EH (cell line): Measurements from ENCODE around the gene RYR3.

Experiments
- DNase-seq: peaks from one replicate; pipeline ENCODE4 v3.0.0-alpha.2; 2015; ENCODE audit warnings: low read depth

RYR3 gene

DNA sequence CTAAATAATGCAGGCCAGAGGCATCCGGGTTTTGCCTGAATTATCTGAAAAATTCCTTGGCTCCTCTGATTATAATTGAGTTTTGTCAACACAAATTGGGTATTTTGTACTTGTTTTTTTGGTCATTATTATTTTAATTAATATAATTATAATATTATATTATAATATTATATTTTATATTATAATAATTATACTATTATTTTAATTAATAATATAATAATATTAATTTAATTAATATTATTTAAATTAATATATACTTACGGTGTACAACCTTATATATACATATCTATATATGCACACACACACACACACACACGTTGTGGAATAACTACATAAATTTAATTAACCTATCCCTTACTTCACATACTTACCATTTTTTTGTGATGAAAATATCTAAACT is 73.5 kb downstream of the RYR3 start:
- no peak for DNase-seq

DNA sequence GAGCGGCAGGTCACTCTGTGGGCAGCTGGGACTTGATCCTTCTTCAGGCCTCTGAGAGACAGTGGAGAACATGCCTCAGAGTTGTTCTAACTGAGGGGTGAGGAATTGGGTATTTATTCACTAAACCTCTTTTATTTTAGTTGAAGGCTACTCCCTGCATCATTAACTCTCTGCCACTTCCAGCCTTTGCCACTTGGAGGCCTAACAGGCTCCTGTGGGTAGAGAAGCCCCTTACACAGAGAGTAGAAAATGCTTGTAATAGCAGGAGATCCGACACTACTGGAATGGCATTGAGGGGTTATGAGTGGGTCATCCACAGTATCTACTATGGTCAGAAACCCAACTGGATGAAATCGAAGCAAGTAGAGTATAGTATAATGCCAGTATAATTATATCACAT is 81.7 kb downstream of the RYR3 start:
- no peak for DNase-seq

DNA sequence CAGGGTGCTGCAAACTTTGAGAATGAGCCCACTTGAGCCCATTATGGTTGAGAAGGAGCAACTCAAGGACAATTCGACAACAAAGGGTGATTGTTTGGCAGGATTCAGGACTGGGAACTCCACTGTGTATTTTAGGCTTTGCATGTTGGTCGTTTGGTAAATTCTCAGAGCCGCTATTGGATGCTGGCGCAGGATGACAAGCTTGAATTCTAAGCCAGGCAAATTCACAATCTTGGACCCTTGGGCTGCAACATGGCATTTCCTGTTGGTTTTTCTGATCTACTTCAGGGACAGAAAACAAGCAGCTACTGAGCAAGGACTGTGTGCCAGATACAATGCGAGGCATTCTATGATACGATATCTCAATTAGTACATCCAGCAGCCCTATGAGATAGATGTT is 82.8 kb downstream of the RYR3 start:
- no peak for DNase-seq

DNA sequence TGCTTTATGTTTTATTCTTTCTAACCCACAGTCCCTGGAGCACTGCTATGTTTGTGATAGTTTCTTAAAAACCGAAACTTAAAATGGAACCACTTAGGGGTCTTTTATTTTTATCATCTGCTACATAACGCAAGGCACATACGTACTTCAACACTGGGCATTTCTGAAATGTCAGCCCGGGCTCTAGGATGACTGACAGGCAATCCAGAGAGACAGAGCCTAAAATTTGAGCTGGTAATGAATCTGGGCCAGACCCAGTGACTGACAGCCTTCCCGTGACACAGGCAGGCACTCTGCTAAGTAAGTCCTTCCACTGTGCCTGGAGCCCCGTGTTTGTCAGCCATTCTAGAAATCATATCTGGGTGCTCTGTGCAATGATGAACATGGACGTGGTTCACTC is 84.6 kb downstream of the RYR3 start:
- no peak for DNase-seq

DNA sequence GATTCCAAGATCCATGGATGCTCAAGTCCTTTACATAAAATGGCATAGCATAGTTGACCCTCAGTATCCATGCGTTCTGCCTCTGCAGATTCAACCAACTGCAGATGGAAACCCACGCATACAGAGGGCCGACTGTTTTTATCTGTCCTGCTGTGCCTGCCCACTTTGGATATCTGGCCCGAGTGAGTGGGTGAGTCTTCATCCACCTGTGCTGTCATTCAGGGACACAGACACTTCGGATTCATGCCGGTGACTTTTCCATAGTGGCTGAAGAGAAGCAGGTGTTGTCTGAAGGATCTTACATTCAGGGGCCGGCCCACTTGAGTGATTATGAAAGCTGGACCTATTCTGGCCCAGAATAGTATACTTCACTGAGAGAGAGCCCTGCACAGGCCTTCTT is 85.1 kb downstream of the RYR3 start:
- DNase-seq = no peak

DNA sequence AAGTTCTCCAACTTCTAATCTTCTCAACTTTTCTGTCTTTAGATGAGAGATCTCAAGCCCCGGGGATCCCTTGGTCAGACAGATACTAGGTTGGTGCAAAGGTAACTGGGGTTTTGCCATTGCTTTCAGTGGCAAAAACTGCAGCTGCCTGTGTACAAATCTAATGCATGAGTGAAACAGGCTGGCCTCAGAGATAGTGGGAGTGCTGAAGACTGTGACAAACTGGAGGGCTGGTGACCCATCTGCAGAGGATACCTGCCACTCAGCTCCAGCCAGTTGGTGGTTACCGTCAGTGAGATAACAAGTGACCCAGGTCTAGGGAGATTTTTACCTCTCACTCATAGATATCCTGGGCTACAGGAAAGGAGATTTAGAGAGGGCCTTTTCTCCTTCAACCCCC is 85.7 kb downstream of the RYR3 start:
- no peak for DNase-seq

DNA sequence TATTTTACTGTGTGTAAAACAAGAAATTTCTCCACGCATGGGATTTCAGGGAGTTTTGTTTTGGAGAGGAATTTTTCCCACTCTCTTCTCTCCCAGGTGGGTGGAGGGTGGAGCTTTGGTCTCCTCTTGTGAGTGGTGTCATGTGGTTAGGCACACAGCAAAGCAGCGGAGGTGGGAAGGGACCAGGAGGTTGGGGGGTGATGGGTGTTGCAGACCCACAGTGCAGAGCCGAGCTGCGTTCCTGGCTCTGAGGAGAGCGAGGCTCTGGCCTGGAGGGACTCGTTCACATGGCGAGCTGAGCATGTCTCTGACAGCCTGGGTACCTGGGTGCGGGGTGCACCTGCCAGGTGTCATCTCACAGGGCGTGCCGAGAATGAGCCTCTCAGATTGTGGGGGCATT is 87.8 kb downstream of the RYR3 start:
- no peak for DNase-seq

DNA sequence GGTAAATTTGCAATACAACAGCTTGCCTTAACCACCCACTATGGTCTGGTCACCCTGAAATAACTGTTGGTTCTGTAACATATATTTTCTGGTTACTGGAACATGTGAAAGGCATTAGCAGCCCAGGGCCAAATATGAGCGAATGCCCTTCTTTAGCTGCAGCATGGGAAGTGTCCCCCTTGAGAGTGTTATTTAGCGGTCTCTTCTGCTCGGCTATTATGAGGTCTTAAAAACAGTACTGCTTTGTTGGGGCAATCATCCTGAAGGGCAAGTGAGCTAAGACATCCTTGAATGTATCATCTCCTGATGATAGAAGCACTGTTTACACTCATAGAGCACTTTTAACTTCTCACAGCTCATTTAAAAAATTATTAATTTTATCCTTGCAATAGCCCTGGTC is 90.2 kb downstream of the RYR3 start:
- no peak for DNase-seq

DNA sequence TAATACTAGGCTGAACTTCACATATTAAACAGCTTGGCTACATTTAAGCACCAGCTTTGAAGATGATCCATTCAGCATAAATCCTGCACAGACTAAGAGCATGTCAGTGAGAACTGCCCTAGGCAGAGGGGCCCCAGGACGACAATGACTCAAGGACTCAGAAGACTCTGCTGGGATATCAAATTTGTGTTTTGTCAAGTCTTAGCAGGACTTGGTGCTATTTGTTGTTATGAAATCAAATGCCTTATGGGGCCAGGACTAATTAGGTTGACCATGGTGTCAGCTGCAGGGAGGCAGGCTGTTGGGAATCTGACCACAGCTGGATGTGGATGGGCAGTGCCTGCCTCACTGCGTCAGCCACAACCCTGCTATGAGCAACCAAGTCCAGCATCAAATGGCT is 91.8 kb downstream of the RYR3 start:
- DNase-seq = no peak

DNA sequence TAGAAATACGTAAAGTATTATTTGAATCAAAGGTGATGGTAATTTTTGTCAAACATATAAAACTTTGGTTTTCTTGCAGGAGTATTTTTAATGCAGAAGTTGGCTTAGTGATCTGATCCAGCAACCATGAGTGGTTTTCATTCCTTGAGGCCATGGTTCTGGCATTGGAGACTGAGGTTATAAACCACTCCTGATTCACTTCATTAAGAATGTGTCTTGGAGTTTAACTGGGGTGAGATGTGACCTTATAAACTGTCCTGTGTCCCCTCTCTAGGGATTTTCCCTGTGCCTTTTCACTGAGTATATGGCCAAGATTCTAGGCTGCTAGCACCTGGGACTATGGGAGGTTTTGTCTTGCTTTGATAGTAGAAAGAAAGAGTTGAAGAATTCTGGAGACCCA is 94.3 kb downstream of the RYR3 start:
- DNase-seq = no peak

DNA sequence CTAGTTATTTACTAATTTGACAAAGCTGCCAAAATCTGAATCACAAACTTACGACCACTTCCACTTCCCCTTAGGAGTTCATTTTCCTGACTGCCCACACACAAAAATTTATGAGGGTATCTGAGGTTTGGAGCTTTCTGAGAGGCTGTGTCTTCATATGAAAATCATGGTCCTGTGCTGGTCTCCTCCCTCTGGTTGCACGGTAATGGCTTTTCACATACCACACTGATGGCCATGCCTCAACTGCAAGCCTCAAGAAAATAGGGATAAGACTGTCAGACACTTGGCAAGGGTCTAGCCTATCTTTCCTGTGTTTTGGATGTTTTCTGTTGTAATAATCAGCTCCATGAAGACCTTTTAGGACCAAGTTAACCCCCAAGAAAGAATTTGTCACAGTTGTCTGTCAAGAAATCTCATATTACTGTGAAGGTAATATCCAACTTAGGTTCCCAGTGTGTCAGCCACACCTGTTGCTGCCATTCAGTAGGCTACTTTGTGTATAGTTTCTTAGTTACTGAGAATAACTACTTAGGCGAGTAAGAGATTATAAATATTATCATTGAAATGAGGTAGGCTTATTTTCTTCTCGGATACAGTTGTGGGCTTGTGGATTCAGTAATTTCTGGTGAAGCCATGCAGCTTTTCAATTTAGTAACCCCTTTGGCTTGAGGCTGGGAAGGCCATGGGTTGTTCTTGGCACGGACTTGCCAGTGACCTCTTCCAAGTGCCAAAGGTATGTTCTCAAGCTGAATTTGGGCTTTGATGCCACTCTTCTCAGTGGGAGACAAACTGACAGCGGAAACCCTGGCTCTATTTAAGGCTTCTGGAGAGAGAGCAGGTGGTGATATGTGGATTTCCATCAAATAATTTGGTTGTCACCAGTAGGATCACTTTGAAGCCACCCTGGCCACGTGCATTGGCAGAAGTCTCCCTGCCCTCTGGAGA is 101.1 kb downstream of the RYR3 start:
- no peak for DNase-seq

DNA sequence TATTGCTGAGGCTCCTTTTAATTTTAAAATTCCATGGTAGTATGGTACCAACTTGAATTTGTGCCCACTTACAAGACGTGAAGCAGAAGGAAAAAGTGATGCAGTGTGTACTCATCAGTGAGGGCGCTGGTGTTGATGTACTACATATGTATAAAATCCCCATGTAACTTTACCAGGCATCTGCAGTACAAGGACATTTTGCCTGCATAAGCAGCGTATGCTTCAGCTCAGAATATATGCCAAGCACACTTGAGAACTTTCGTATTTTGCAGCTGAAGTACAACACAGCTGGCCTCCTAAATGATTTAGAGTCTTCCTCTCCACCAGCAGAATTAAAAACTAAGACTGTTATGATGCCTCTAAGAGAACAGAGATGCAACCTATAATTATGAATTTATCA is 108.9 kb downstream of the RYR3 start:
- DNase-seq = no peak

DNA sequence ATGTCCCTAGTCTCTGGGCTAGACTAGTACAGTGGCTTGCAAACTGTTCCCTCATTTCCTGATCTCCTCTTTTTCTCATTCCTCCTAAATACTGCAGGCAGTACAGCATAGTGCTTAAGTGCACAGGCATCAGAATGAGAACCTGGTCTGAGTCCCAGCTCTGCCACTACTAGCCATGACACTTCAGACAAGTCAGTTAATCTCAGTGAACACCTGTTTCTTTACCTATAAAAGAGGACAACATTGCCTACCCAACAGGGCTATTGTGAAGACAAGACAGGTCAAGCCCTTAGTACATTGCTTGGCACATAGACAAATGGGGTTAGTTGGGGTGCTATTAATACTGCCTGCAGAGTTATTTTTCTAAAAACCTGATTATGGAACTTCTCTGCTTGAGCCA is 113.3 kb downstream of the RYR3 start:
- DNase-seq = no peak

DNA sequence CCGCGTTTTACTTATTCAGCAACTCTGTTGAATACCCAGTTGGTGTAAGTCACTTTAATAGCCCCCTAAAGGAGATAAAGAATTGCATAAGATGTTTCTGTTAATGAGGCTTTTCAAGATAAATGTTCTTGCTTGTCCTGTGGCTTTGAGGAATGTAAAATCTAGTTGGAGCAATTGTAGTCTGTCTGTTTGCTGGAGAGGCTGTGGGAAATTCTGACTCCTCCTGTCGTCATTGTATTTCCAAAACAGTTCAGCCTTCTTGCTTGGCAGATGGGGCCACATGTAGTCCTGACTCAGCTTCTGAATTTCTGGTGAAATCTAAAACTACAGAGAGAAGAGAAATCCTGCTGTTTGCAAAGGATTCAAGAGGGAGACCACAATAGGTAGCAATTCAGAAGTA is 114.4 kb downstream of the RYR3 start:
- peak; percentile 19 for DNase-seq

DNA sequence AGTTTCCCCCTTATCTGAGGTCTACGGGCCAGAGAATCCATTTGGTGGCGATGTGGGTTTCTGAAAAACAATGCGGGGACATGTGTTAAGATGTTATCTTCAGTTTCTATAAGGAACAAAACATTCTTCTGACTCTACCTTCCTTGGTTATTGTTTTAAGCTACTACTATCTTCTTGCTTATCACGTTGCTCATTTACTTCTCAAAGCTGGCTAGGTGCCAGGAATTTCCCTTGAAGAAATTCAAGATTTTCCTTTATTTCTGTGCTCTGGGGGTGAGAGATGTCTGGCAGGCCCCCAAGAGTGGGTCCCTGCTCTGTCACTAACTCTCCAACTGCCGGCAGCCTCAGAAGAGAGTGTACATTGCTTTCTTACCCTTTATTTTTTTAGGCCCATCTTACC is 119.8 kb downstream of the RYR3 start:
- no peak for DNase-seq

DNA sequence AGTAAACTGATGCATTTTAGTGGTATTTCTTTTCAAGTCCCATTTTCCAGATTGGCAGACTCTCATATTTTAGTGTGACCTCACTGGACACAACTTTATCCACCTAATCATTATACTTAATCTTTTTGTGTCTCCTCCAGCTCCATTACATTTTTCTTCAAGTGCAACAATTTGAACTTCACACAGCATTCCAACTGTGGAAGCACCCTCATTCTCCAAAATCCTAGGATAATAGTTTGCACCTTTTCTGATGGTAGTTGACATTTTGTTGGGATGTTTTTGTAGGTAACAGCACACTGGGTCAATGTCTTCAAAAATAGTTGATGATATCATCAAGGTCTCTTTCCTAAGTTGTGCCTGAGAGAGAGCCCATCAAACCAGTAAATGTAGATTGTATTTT is 123.1 kb downstream of the RYR3 start:
- DNase-seq = no peak

DNA sequence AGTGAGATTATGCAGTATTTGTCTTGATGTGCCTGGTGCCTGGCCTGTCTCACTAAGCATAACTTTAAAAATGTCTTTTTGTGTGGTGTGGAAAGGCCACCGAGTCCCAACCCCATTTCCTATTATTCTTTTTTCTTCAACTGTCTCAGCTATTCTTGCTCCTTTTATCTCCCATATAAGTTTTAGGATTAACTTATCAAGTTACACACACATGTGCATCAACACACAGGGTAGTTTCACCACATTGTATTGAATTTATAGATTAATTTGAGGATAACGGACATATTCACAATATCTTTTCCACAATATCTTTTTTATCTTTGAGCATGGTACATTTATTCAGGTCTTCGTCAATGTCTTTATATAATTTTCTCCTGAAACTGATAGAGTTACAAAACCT is 127.6 kb downstream of the RYR3 start:
- DNase-seq = no peak

DNA sequence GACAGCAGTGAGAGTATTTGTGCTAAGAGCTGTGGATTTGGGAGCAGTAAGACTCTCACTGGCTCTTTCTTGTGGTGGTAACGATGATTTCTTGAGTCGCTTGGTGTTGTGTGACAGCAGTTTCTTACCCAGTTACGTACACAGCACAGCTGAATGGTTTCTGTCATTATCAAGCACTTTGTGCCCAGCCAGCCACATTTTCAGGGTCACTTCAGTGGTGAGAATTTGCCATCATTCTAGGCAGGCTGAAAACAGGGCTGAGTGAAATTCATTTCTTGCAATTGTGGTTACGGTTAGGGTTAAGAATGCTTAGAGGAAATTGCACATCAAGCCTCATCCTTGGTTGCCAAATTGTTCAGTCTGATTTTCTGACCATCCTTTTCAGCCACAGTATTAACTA is 130.1 kb downstream of the RYR3 start:
- no peak for DNase-seq

DNA sequence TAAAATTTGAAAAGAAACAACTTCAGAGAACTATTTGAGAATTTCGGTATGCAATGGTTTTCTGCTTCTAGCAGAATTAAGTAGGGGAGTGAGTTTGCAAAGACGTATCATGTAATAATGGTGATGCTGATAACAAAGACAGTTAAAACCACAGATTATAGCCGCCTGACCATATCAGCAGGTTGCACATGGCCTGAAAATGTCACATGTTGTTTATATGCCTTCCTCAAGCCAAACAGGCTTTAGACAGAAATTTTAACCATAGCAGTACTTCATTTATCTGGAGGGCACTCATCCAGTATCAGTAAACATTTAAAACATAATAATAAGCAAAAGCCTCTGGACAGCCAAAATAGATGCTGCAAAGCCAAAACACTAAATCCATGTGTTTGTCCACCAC is 131.7 kb downstream of the RYR3 start:
- DNase-seq = no peak

DNA sequence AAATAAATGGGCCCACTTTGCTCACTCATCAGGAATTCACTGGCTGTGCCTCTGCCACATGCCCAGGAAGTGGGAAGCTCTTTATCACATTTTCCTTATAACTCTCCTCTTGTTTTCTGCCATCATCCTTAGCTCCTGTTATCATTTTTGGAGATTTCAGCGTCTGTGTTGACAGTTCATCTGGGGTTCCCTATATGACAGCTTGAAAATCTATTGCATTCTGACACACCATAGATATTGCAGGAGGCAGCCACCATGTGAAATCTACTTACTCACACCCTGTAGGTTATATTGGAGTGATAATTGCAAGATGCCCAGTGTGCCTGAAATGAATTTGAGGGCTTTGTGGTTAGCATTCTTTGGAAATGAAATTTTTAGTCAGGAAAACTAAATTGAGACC is 132.9 kb downstream of the RYR3 start:
- DNase-seq = no peak

DNA sequence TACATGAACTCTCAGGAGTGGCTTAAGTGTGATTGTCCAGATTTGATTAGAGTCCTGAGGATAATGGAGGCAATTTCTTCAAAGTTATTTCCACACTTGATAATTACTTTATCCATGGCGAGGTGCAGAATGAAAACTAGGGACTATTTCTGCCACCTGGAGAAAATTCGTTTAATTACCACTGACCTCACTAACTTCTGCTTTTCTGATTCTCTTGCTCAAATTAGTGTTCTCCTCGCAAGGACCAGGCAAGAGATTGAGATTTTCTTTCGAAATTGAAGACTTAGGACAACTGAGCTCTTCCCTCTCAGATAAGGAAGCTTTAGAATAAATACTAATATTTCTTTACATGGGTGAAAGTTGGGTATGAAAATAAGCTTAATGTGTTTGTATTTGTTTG is 135.2 kb downstream of the RYR3 start:
- DNase-seq = no peak

DNA sequence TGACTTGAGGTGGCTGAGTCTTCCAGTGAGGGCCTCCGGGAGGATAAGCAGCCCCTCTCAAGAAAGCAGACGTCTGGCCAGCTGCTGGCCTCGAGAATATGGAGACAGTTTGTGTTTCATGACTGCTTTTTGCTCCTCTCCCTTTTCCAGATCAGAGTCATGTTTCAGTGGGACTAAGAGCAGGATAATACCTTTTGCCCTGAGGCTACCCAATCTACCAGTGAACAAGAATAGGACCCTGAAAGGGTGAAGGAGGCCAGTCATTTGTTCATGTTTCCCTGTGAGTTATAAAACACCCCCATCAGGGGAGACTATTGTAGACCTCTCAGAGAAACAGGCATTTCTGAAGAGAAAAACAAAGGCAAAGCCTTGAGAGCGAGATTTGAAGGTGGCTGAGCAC is 137.4 kb downstream of the RYR3 start:
- no peak for DNase-seq

DNA sequence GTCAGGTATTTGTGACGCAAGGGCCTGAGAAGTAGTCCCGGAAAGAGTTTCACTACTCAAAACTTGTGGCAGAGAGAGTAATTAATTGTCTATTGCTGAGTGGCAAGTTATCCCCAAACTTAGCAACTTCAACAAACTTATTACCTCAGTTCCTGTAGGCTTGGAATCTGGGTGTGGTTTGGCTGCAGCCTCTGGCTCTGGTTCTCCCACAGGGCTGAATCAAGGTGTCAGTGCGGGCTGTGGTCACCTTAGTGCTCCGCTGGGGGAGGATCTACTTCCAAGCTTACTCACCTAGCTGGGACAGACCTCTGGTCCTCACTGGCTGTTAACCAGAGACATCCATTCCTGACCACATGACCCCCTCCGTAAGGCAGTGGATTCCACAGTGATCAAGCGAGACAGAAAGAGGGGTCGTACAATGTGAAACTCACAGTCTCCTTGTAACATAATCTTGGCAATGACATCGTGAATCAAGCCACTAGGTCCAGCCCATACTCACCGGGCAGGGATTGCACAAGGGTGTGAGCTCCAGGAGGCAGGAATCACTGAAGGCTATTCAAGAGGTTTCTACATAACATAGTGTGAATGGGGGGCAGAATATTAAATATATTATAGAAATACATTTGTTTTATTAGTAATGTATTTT is 138.3 kb downstream of the RYR3 start:
- no peak for DNase-seq

DNA sequence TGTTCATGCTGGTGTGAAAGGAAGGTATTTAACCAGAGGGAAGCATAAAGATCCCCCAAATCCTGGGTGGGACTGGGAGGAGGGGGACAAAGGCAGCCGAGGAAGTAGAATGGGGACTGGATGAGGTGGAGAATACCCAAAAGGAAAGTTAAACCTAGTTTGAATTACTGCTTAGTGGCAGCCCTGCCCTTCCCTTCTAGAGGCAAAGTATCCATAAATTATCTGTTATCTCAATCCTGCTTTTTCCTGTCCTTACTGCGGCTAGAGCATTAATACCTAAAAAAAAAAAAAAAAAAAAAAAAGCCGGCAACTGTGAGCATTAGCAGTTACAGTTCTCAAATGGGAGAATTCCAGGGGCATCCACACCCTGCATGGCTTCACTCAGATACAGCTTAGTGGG is 139.0 kb downstream of the RYR3 start:
- no peak for DNase-seq
